HCT116 (cell line): ENCODE data around the gene ZNF358. TPM values are rescaled to one million over a fixed set of nuclear protein-coding genes. Genes with fewer than 3 reads are reported as not detected.

ENCODE experiments used
- ATAC-seq: fragments of 200-7000 bp; cut with Tn5 transposase; 2 replicates; pipeline ENCODE4 v1.9.1; 2020; ENCODE audit warnings: mild to moderate bottlenecking, moderate library complexity
- BruUV-seq: library from RNA; stranded (reverse); fragments of 400-500 nt; replicated peaks from 2 replicates; lab custom pipeline; 2021; lab: Mats Ljungman, UMichigan
- CTCF ChIA-PET: fragments of 300-600 bp; sonication (Branson Sonifier 250); formaldehyde crosslinking; loops from one replicate; lab custom pipeline; 2021; ENCODE audit warnings: antibody characterized with exemption; lab: Charles Lee
- POLR2A ChIA-PET: fragments of 300-600, 350-600 bp; sonication (Branson Sonifier 250); formaldehyde crosslinking; loops from one replicate; lab custom pipeline; 2021; ENCODE audit warnings: antibody characterized with exemption; lab: Charles Lee
- RAD21 ChIA-PET, 2 experiments: fragments of 300-600 bp; sonication (Branson Sonifier 250); formaldehyde crosslinking; loops; one replicate each; lab custom pipeline; 2023; ENCODE audit warnings: low total read pairs in 2 of 2; ENCODE audit not compliant: uncharacterized antibody in 2 of 2, unreplicated experiment in 2 of 2, low non-redundant PET in 1 of 2; lab: Charles Lee
- DNase-seq: peaks from one replicate; pipeline ENCODE4 v3.0.0-alpha.2; 2010; ENCODE audit warnings: low read depth, low spot score
- H2AFZ ChIP-seq: fragments of 200-600 bp; shearing (Covaris generic), sonication (generic); 2 replicates; pipeline ENCODE4 v1.6.1; 2017; ENCODE audit warnings: low read depth, mixed run types, mixed read lengths, antibody characterized with exemption, low read length; ENCODE audit not compliant: poor library complexity, severe bottlenecking
- H3K27ac ChIP-seq: 2 replicates; pipeline ENCODE4 v1.5.1; 2012; ENCODE audit warnings: low read depth, low read length
- H3K27me3 ChIP-seq: fragments of 200-600 bp; sonication (generic); 2 replicates; pipeline ENCODE4 v1.6.1; 2016; ENCODE audit warnings: mixed run types, low read length, mixed read lengths; ENCODE audit not compliant: insufficient read depth
- H3K36me3 ChIP-seq, 2 experiments: fragments of 200-500 bp in 1 of 2; fragments of 200-600 bp in 1 of 2; sonication (Bioruptor generic) in 1 of 2; sonication (generic) in 1 of 2; 2 replicates each; pipeline versions ENCODE4 v1.5.1 to v1.6.1; 2014 to 2016; ENCODE audit warnings: low read length in 2 of 2, inconsistent platforms in 1 of 2, mixed read lengths in 1 of 2, mixed run types in 1 of 2; ENCODE audit not compliant: insufficient read depth in 2 of 2, control insufficient read depth in 1 of 2
- H3K4me1 ChIP-seq, 2 experiments: fragments of 200-600 bp in 1 of 2; sonication (generic) in 1 of 2; 2 replicates each; pipeline versions ENCODE4 v1.5.1 to v1.6.1; 2012 to 2017; ENCODE audit warnings: low read length in 2 of 2, inconsistent platforms in 1 of 2, mild to moderate bottlenecking in 1 of 2, mixed read lengths in 1 of 2, mixed run types in 1 of 2, moderate library complexity in 1 of 2; ENCODE audit not compliant: insufficient read depth in 2 of 2, control insufficient read depth in 1 of 2
- H3K4me2 ChIP-seq: fragments of 200-600 bp; sonication (generic); 2 replicates; pipeline ENCODE4 v1.6.1; 2017; ENCODE audit warnings: mixed run types, low read length, mixed read lengths
- H3K4me3 ChIP-seq, 2 experiments: fragments of 200-600 bp in 1 of 2; sonication (generic) in 1 of 2; replicated peaks in 1 of 2; 2 replicates each; pipeline ENCODE4 v1.5.1; 2011 to 2016; ENCODE audit warnings: low read length in 2 of 2, control low read depth in 1 of 2, low read depth in 1 of 2, mild to moderate bottlenecking in 1 of 2, mixed read lengths in 1 of 2, mixed run types in 1 of 2
- H3K79me2 ChIP-seq: fragments of 200-600 bp; sonication (generic); 2 replicates; pipeline ENCODE4 v1.6.1; 2017; ENCODE audit warnings: mild to moderate bottlenecking, mixed run types, low read length, moderate library complexity, mixed read lengths; ENCODE audit not compliant: insufficient read depth
- H3K9ac ChIP-seq: fragments of 200-600 bp; sonication (generic); 2 replicates; pipeline ENCODE4 v1.6.1; 2016; ENCODE audit warnings: low read length, mixed read lengths
- H3K9me2 ChIP-seq: fragments of 200-600 bp; sonication (generic), shearing (Covaris generic); 2 replicates; pipeline ENCODE4 v1.6.1; 2017; ENCODE audit warnings: mixed run types, mild to moderate bottlenecking, moderate library complexity; ENCODE audit not compliant: insufficient read depth
- H3K9me3 ChIP-seq, 2 experiments: fragments of 200-500 bp in 1 of 2; fragments of 200-600 bp in 1 of 2; sonication (Bioruptor generic) in 1 of 2; sonication (generic) in 1 of 2; 2 replicates each; pipeline ENCODE4 v1.6.1; 2014 to 2017; ENCODE audit warnings: low read length in 2 of 2, mixed read lengths in 2 of 2, inconsistent platforms in 1 of 2, low read depth in 1 of 2, mild to moderate bottlenecking in 1 of 2, mixed run types in 1 of 2, moderate library complexity in 1 of 2; ENCODE audit not compliant: control insufficient read depth in 1 of 2, insufficient read depth in 1 of 2
- H4K20me1 ChIP-seq: fragments of 200-600 bp; sonication (generic), shearing (Covaris generic); 2 replicates; pipeline ENCODE4 v1.6.1; 2017; ENCODE audit warnings: mixed run types, mild to moderate bottlenecking, moderate library complexity; ENCODE audit not compliant: insufficient read depth
- CBX3 ChIP-seq: IDR thresholded peaks from 2 replicates; pipeline ENCODE4 v1.6.1; 2012; ENCODE audit warnings: low read depth
- CTCF ChIP-seq, 3 experiments: fragments of 200-600 bp in 1 of 3; sonication (generic) in 1 of 3; IDR thresholded peaks in 2 of 3; conservative IDR thresholded peaks in 1 of 3; 2 replicates each; pipeline ENCODE4 v1.5.1; 2012 to 2017; ENCODE audit warnings: low read depth in 2 of 3, low read length in 2 of 3, antibody characterized with exemption in 1 of 3, borderline replicate concordance in 1 of 3, control low read depth in 1 of 3, mild to moderate bottlenecking in 1 of 3, mixed read lengths in 1 of 3, mixed run types in 1 of 3, moderate library complexity in 1 of 3; ENCODE audit not compliant: insufficient read depth in 1 of 3
- EGR1 ChIP-seq: IDR thresholded peaks from 2 replicates; pipeline ENCODE4 v1.6.1; 2012; ENCODE audit warnings: low read depth
- EZH2phosphoT487 ChIP-seq: fragments of 200-600 bp; IDR thresholded peaks from 2 replicates; pipeline ENCODE4 v1.6.1; 2018; ENCODE audit warnings: antibody characterized with exemption, borderline replicate concordance
- JUND ChIP-seq: IDR thresholded peaks from 2 replicates; pipeline ENCODE4 v1.6.1; 2012
- MAX ChIP-seq: IDR thresholded peaks from 2 replicates; pipeline ENCODE4 v1.6.1; 2012
- POLR2A ChIP-seq: IDR thresholded peaks from 2 replicates; pipeline ENCODE4 v1.7.0; 2011; ENCODE audit warnings: borderline replicate concordance; ENCODE audit not compliant: insufficient read depth, insufficient read length; ENCODE audit errors: extremely low read depth
- RAD21 ChIP-seq: IDR thresholded peaks from 2 replicates; pipeline ENCODE4 v1.6.1; 2012; ENCODE audit warnings: low read depth, mild to moderate bottlenecking
- SIN3A ChIP-seq: IDR thresholded peaks from 2 replicates; pipeline ENCODE4 v1.6.1; 2012; ENCODE audit warnings: low read depth
- SP1 ChIP-seq: IDR thresholded peaks from 2 replicates; pipeline ENCODE4 v1.6.1; 2012; ENCODE audit warnings: low read depth
- SRF ChIP-seq: IDR thresholded peaks from 2 replicates; pipeline ENCODE4 v1.6.1; 2012; ENCODE audit warnings: low read depth
- TCF7L2 ChIP-seq: IDR thresholded peaks from 2 replicates; pipeline ENCODE4 v1.7.0; 2011; ENCODE audit warnings: borderline replicate concordance, inconsistent platforms; ENCODE audit not compliant: insufficient read depth, insufficient read length; ENCODE audit errors: extremely low read depth
- YY1 ChIP-seq: IDR thresholded peaks from 2 replicates; pipeline ENCODE4 v1.6.1; 2011; ENCODE audit warnings: low read length, low read depth, moderate library complexity, mild to moderate bottlenecking; ENCODE audit not compliant: insufficient replicate concordance; ENCODE audit errors: extremely low read depth
- ZBTB33 ChIP-seq: IDR thresholded peaks from 2 replicates; pipeline ENCODE4 v1.6.1; 2011; ENCODE audit warnings: mild to moderate bottlenecking, low read length, moderate library complexity; ENCODE audit not compliant: insufficient replicate concordance; ENCODE audit errors: extremely low read depth
- ZFX ChIP-seq: fragments of 450-650 bp; IDR thresholded peaks from 2 replicates; pipeline ENCODE4 v1.6.1; 2017
- intact Hi-C: fragments of 100-400 bp; cut with micrococcal nuclease; formaldehyde crosslinking; loops from 2 replicates; pipeline ENCODE4 v1.10.0; 2022
- total RNA-seq: library from RNA; stranded (reverse); gene quantifications from one replicate; pipeline ENCODE4 v1.2.1, GENCODE V29; 2021; ENCODE audit not compliant: unreplicated experiment
- TF ChIP-seq, protein P1 (sequence below): IDR thresholded peaks from 2 replicates; pipeline ENCODE4 v1.6.1; 2012; ENCODE audit warnings: low read depth
- TF ChIP-seq, protein P2 (sequence below): IDR thresholded peaks from 2 replicates; pipeline ENCODE4 v1.6.1; 2012

The ZNF358 gene
- total RNA-seq, 1 experiment from 2014 or later: 20.7 TPM

- no peaks in the 10 kb centered on the region for H3K9me3 ChIP-seq
- H2AFZ ChIP-seq: no peak overlapping the region
- H3K4me1 ChIP-seq: peaks cover 0 to 9% of the 10 kb centered on the region in 2 experiments; a peak in 2 of 4 replicates
- no peaks in the 10 kb centered on the region for H3K27me3 ChIP-seq
- TF ChIP-seq, protein P1, sequence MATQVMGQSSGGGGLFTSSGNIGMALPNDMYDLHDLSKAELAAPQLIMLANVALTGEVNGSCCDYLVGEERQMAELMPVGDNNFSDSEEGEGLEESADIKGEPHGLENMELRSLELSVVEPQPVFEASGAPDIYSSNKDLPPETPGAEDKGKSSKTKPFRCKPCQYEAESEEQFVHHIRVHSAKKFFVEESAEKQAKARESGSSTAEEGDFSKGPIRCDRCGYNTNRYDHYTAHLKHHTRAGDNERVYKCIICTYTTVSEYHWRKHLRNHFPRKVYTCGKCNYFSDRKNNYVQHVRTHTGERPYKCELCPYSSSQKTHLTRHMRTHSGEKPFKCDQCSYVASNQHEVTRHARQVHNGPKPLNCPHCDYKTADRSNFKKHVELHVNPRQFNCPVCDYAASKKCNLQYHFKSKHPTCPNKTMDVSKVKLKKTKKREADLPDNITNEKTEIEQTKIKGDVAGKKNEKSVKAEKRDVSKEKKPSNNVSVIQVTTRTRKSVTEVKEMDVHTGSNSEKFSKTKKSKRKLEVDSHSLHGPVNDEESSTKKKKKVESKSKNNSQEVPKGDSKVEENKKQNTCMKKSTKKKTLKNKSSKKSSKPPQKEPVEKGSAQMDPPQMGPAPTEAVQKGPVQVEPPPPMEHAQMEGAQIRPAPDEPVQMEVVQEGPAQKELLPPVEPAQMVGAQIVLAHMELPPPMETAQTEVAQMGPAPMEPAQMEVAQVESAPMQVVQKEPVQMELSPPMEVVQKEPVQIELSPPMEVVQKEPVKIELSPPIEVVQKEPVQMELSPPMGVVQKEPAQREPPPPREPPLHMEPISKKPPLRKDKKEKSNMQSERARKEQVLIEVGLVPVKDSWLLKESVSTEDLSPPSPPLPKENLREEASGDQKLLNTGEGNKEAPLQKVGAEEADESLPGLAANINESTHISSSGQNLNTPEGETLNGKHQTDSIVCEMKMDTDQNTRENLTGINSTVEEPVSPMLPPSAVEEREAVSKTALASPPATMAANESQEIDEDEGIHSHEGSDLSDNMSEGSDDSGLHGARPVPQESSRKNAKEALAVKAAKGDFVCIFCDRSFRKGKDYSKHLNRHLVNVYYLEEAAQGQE: no peak
- no peak for TF ChIP-seq ZFX
- TF ChIP-seq YY1: no peak
- TF ChIP-seq, protein P2, sequence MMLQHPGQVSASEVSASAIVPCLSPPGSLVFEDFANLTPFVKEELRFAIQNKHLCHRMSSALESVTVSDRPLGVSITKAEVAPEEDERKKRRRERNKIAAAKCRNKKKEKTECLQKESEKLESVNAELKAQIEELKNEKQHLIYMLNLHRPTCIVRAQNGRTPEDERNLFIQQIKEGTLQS: no peak
- no peak for TF ChIP-seq RAD21
- no peak for TF ChIP-seq SIN3A
- no peak for TF ChIP-seq CBX3
- TF ChIP-seq POLR2A: no peak
- TF ChIP-seq JUND: no peak
- TF ChIP-seq EZH2phosphoT487: no peak
- no peak for TF ChIP-seq ZBTB33
- TF ChIP-seq EGR1: no peak
- no peak for TF ChIP-seq SP1
- no peak for TF ChIP-seq MAX
- TF ChIP-seq SRF: no peak
- no peak for TF ChIP-seq TCF7L2
- TF ChIP-seq CTCF (IDR thresholded peaks at IDR 0.05 in 2 of 3, conservative IDR thresholded peaks at IDR 0.05 in 1 of 3; ENCODE audit: borderline replicate concordance in 1 of 3, insufficient read depth in 1 of 3, low read depth in 2 of 3, low read length in 2 of 3): no peak
- intact Hi-C loops: no loop called here
- no peaks in the 10 kb centered on the region for H3K9me2 ChIP-seq
- ChIA-PET CTCF (no interaction called here), RAD21 (no interaction called here), POLR2A (no interaction called here)
- no peak overlapping the region for H3K9ac ChIP-seq
- H3K79me2 ChIP-seq: no peaks in the 10 kb centered on the region
- BruUV-seq: no TSS peak
- H3K4me2 ChIP-seq: no peak overlapping the region
- ATAC-seq (no peak), DNase-seq (no peak)
- no peak overlapping the region for H3K27ac ChIP-seq
- H3K36me3 ChIP-seq: peaks cover 6 to 32% of the 10 kb centered on the region in 2 experiments; a peak in 3 of 4 replicates
- no peaks in the 10 kb centered on the region for H4K20me1 ChIP-seq
- H3K4me3 ChIP-seq: no peak overlapping the region
Measured at GRCh38 chr19:7542556-7543348, 26.8 kb downstream of the ZNF358 start.
